ENCODE measurements around the gene GAB3.

DNA sequence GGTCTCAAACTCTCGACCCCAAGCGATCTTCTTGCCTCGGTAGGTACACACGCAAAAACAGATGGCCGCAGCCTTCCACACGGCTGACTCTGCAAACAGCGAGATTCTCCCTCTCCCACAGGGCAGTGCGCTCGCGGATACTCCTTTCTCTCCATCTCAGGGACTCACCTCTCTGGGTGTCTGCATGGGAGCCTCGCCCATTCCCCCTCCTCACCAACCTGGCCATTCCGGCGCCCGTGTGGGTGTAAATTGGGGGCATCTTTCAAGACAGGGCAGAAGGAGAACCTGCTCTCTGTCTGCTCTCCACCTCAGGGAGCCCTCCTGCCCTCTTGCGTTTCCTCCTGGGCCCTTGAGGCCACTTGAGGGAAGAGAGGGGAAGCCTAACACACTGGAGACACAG lies 101.9 kb downstream of the GAB3 start:
- TF ChIP-seq POLR2AphosphoS5 (IDR thresholded peaks at IDR 0.05; ENCODE audit: low read depth, low read length) (no peak), POLR2A (IDR thresholded peaks at IDR 0.05; ENCODE audit: low read depth, low read length) (no peak), POU2F2 (IDR thresholded peaks at IDR 0.05; ENCODE audit: low read depth, low read length) (no peak), TAF1 (IDR thresholded peaks at IDR 0.05; ENCODE audit: low read depth, low read length) (no peak), PAX5 (IDR thresholded peaks at IDR 0.05; ENCODE audit: insufficient read depth, low read length, severe bottlenecking) (no peak), SPI1 (IDR thresholded peaks at IDR 0.05; ENCODE audit: low read depth, low read length) (no peak)

All from GM12891 (cell line).